HepG2 (cell line): ENCODE results near the gene GLUL. TPM values are rescaled to one million over a fixed set of nuclear protein-coding genes. Genes with fewer than 3 reads are reported as not detected.

ENCODE experiments used
- E2F5 ChIP-seq: sonication (generic); formaldehyde crosslinking; conservative IDR thresholded peaks from 2 replicates; pipeline ENCODE4 v1.4.0; 2020; ENCODE audit warnings: missing genetic modification reagents
- ELF4 ChIP-seq: sonication (generic); formaldehyde crosslinking; IDR thresholded peaks from 2 replicates; pipeline ENCODE4 v1.5.0; 2020; ENCODE audit warnings: missing genetic modification reagents, mild to moderate bottlenecking, moderate library complexity, borderline replicate concordance
- HMG20A ChIP-seq: IDR thresholded peaks from 2 replicates; pipeline ENCODE4 v1.6.1; 2016; ENCODE audit warnings: borderline replicate concordance
- HMGXB4 ChIP-seq, 2 experiments: sonication (generic) in 1 of 2; formaldehyde crosslinking in 1 of 2; IDR thresholded peaks; 2 replicates each; pipeline versions ENCODE4 v1.4.0 to v1.6.1; 2018 to 2020; ENCODE audit warnings: missing genetic modification reagents in 2 of 2, borderline replicate concordance in 1 of 2, low read depth in 1 of 2, mild to moderate bottlenecking in 1 of 2, missing biosample characterization in 1 of 2
- HOMEZ ChIP-seq: IDR thresholded peaks from 2 replicates; pipeline ENCODE4 v1.6.1; 2016; ENCODE audit warnings: low read depth
- ONECUT2 ChIP-seq: sonication (generic); formaldehyde crosslinking; IDR thresholded peaks from 2 replicates; pipeline ENCODE4 v1.4.0; 2020; ENCODE audit warnings: missing genetic modification reagents
- PBX3 ChIP-seq: sonication (generic); formaldehyde crosslinking; IDR thresholded peaks from 2 replicates; pipeline ENCODE4 v1.8.1; 2023; ENCODE audit warnings: missing genetic modification reagents, inconsistent platforms, borderline replicate concordance
- RAD51 ChIP-seq: fragments of 450-650 bp; IDR thresholded peaks from 2 replicates; pipeline ENCODE4 v1.6.1; 2016; ENCODE audit warnings: borderline replicate concordance
- RFXAP ChIP-seq: sonication (generic); formaldehyde crosslinking; IDR thresholded peaks from 2 replicates; pipeline ENCODE4 v1.4.0; 2020; ENCODE audit warnings: missing genetic modification reagents, borderline replicate concordance
- SALL1 ChIP-seq: sonication (generic); formaldehyde crosslinking; IDR thresholded peaks from 2 replicates; pipeline ENCODE4 v1.8.0; 2022; ENCODE audit warnings: mild to moderate bottlenecking, missing genetic modification reagents
- SMAD9 ChIP-seq: sonication (generic); formaldehyde crosslinking; IDR thresholded peaks from 2 replicates; pipeline ENCODE4 v1.5.1; 2020; ENCODE audit warnings: mild to moderate bottlenecking, missing genetic modification reagents
- UBTF ChIP-seq: sonication (generic); formaldehyde crosslinking; IDR thresholded peaks from 2 replicates; pipeline ENCODE4 v1.4.0; 2020; ENCODE audit warnings: mild to moderate bottlenecking, missing genetic modification reagents
- ZBTB43 ChIP-seq: sonication (generic); formaldehyde crosslinking; conservative IDR thresholded peaks from 2 replicates; pipeline ENCODE4 v1.4.0; 2020; ENCODE audit warnings: missing genetic modification reagents
- ZC3H4 ChIP-seq: sonication (generic); formaldehyde crosslinking; IDR thresholded peaks from 2 replicates; pipeline ENCODE4 v1.4.0; 2020; ENCODE audit warnings: missing genetic modification reagents, borderline replicate concordance
- ZFAT ChIP-seq: sonication (generic); formaldehyde crosslinking; conservative IDR thresholded peaks from 2 replicates; pipeline ENCODE4 v1.8.1; 2023; ENCODE audit warnings: missing genetic modification reagents, inconsistent platforms
- ZNF136 ChIP-seq: sonication (generic); formaldehyde crosslinking; IDR thresholded peaks from 2 replicates; pipeline ENCODE4 v1.8.1; 2022; ENCODE audit warnings: low read depth, mild to moderate bottlenecking, moderate library complexity, missing genetic modification reagents
- ZUFSP ChIP-seq: sonication (generic); formaldehyde crosslinking; IDR thresholded peaks from 2 replicates; pipeline ENCODE4 v1.9.0; 2021; ENCODE audit warnings: missing genetic modification reagents, mild to moderate bottlenecking, borderline replicate concordance
- polyA plus RNA-seq, 8 experiments: library from polyadenylated mRNA; depleted of rRNA in 3 of 8; stranded (reverse) in 7 of 8; unstranded in 1 of 8; fragments of >200 nt; fragmentation: Illumina TruSeq in 4 of 8; extraction: Trizol in 4 of 8; gene quantifications; 2 replicates each; pipeline versions ENCODE4 v1.2.1 to v1.2.3, GENCODE V29; 2011 to 2016; ENCODE audit warnings: low read depth in 4 of 8, missing spikeins in 1 of 8, mixed read lengths in 1 of 8; ENCODE audit not compliant: insufficient read depth in 1 of 8
- total RNA-seq, 5 experiments: library from RNA; depleted of rRNA; stranded (reverse); fragments of >200 nt; fragmentation: Illumina TruSeq; extraction: Trizol; gene quantifications; 2 replicates each; pipeline ENCODE4 v1.2.3, GENCODE V29; 2016; ENCODE audit warnings: low read depth in 1 of 5

The GLUL gene
- total and polyA plus RNA-seq, 2 of the 13 experiments (the other 11 are each of a cell fraction or from before 2014, with no cell fraction given): 423 to 827 TPM

- TF ChIP-seq HMGXB4 (CRISPR knock-in tag; IDR thresholded peaks at IDR 0.05; ENCODE audit: borderline replicate concordance in 1 of 2, low read depth in 1 of 2): peak; percentile 28 to 87; a peak in 3 of 4 replicates
- peak; percentile 67; the same call in 1 of the 2 replicates for TF ChIP-seq SALL1 (CRISPR knock-in tag)
- TF ChIP-seq RAD51: peak; percentile 36; the same call in 1 of the 2 replicates
- TF ChIP-seq ZFAT (CRISPR knock-in tag): no peak
- no peak for TF ChIP-seq ZUFSP (CRISPR knock-in tag)
- TF ChIP-seq ZC3H4: no peak
- no peak for TF ChIP-seq ONECUT2 (CRISPR knock-in tag)
- no peak for TF ChIP-seq ELF4 (CRISPR knock-in tag)
- TF ChIP-seq ZBTB43 (CRISPR knock-in tag): no peak
- no peak for TF ChIP-seq HMG20A (CRISPR knock-in tag)
- peak; percentile 72; the same call in 1 of the 2 replicates for TF ChIP-seq ZNF136 (CRISPR knock-in tag)
- no peak; the same call in 1 of the 2 replicates for TF ChIP-seq E2F5 (CRISPR knock-in tag)
- TF ChIP-seq RFXAP (CRISPR knock-in tag): peak; percentile 76
- no peak for TF ChIP-seq SMAD9 (CRISPR knock-in tag)
- no peak; the same call in 1 of the 2 replicates for TF ChIP-seq HOMEZ (CRISPR knock-in tag)
- TF ChIP-seq PBX3: peak; percentile 81
- peak; percentile 91 for TF ChIP-seq UBTF (CRISPR knock-in tag)
These were observed at the start of gene GLUL (continued) for GRCh38 chr1:182391362-182392049.
